Renal cortical epithelial cell (primary cell): ENCODE data around the gene ZFYVE28. TPM values are rescaled to one million over a fixed set of nuclear protein-coding genes. Genes with fewer than 3 reads are reported as not detected.

ENCODE experiments used
- DNase-seq: peaks from one replicate; pipeline ENCODE4 v3.0.0-alpha.2; 2011; ENCODE audit warnings: low read depth
- total RNA-seq: library from RNA; depleted of rRNA; stranded (reverse); fragments of >200 nt; gene quantifications from 2 replicates; pipeline ENCODE4 v1.2.3, GENCODE V29; 2014

The ZFYVE28 gene
- total RNA-seq, 1 donor from 2014 or later: 9.2 TPM

GRCh38 chr4:2333356-2333841, 85.0 kb downstream of the ZFYVE28 start:
- peak; percentile 33 for DNase-seq

- no peak for DNase-seq
Observed at GRCh38 chr4:2332976-2333319, 85.5 kb downstream of the ZFYVE28 start.

- no peak for DNase-seq
Observed at GRCh38 chr4:2332201-2332975, 86.1 kb downstream of the ZFYVE28 start.

- DNase-seq: no peak
Observed at GRCh38 chr4:2331519-2332200, 86.8 kb downstream of the ZFYVE28 start.

- no peak for DNase-seq
Observed at GRCh38 chr4:2331043-2331420, 87.4 kb downstream of the ZFYVE28 start.

- DNase-seq: peak; percentile 55
Observed at GRCh38 chr4:2330091-2331042, 88.1 kb downstream of the ZFYVE28 start.

GRCh38 chr4:2327579-2327978, 90.9 kb downstream of the ZFYVE28 start:
- DNase-seq: no peak

GRCh38 chr4:2324891-2325290, 93.6 kb downstream of the ZFYVE28 start:
- no peak for DNase-seq

- no peak for DNase-seq
Observed at GRCh38 chr4:2322841-2323240, 95.6 kb downstream of the ZFYVE28 start.

GRCh38 chr4:2322227-2322626, 96.2 kb downstream of the ZFYVE28 start:
- no peak for DNase-seq

- DNase-seq: no peak
Observed at GRCh38 chr4:2321279-2322196, 96.9 kb downstream of the ZFYVE28 start.

- no peak for DNase-seq
Observed at GRCh38 chr4:2320746-2321145, 97.7 kb downstream of the ZFYVE28 start.

- no peak for DNase-seq
Observed at GRCh38 chr4:2320152-2320551, 98.3 kb downstream of the ZFYVE28 start.

GRCh38 chr4:2318885-2319284, 99.6 kb downstream of the ZFYVE28 start:
- no peak for DNase-seq

GRCh38 chr4:2318476-2318875, 100.0 kb downstream of the ZFYVE28 start:
- no peak for DNase-seq

GRCh38 chr4:2313366-2313765, 105.1 kb downstream of the ZFYVE28 start:
- DNase-seq: no peak

- no peak for DNase-seq
Observed at GRCh38 chr4:2306773-2307410, 111.6 kb downstream of the ZFYVE28 start.

GRCh38 chr4:2305766-2306501, 112.5 kb downstream of the ZFYVE28 start:
- no peak for DNase-seq

GRCh38 chr4:2304877-2305561, 113.4 kb downstream of the ZFYVE28 start:
- DNase-seq: no peak
